Mucosa of gallbladder (tissue), 1 donor: ENCODE measurements around the gene TP53I3. TPM values are rescaled to one million over a fixed set of nuclear protein-coding genes. Genes with fewer than 3 reads are reported as not detected.
"Not testable (repeated sequence)": the region's sequence is repeated elsewhere in the genome, so short reads cannot be mapped to it uniquely, and the experiment has no call there.

Experiments
- DNase-seq: peaks from one replicate; pipeline ENCODE4 v3.0.0-alpha.2; 2020; ENCODE audit warnings: low spot score
- total RNA-seq: library from RNA; stranded (reverse); gene quantifications from one replicate; pipeline ENCODE4 v1.2.1, GENCODE V29; 2021
- donor health status: DM: no; HTN: no; CAD: no.

The TP53I3 gene
- total RNA-seq, 1 donor from 2014 or later: 35.2 TPM

- DNase-seq: not testable (repeated sequence)
Measured at GRCh38 chr2:24100732-24101131, 16.1 kb upstream of the TP53I3 start.

- not testable (repeated sequence) for DNase-seq
Measured at GRCh38 chr2:24095171-24095677, 10.6 kb upstream of the TP53I3 start.

- DNase-seq: not testable (repeated sequence)
Measured at GRCh38 chr2:24093270-24093669, 8.6 kb upstream of the TP53I3 start.

GRCh38 chr2:24088821-24089359 lies 4.3 kb upstream of the TP53I3 start:
- DNase-seq: no peak

- no peak for DNase-seq
Measured at GRCh38 chr2:24087032-24087431, 2.4 kb upstream of the TP53I3 start.

- no peak for DNase-seq
Measured at GRCh38 chr2:24086241-24086640, 1.6 kb upstream of the TP53I3 start.

- no peak for DNase-seq
Measured at GRCh38 chr2:24085200-24085489, 511 bp upstream of the TP53I3 start.

GRCh38 chr2:24083567-24084385 lies 858 bp downstream of the TP53I3 start:
- peak; percentile 82 for DNase-seq

GRCh38 chr2:24082787-24083566 lies 1.7 kb downstream of the TP53I3 start:
- DNase-seq: no peak

GRCh38 chr2:24080701-24081100 lies 3.9 kb downstream of the TP53I3 start:
- no peak for DNase-seq

- DNase-seq: no peak
Measured at GRCh38 chr2:24077879-24078278, 6.8 kb downstream of the TP53I3 start.

- DNase-seq: no peak
Measured at GRCh38 chr2:24077535-24077877, 7.1 kb downstream of the TP53I3 start.

GRCh38 chr2:24076849-24077534 lies 7.6 kb downstream of the TP53I3 start:
- no peak for DNase-seq

GRCh38 chr2:24075915-24076848 lies 8.5 kb downstream of the TP53I3 start, which contains the start of gene SF3B6:
TSS of gene SF3B6 (minus strand) at chr2:24076326. CDS start at chr2:24076229, 97 bp downstream.
- peak; percentile 100 for DNase-seq

GRCh38 chr2:24075259-24075658 lies 9.4 kb downstream of the TP53I3 start:
- DNase-seq: no peak

- DNase-seq: no peak
Measured at GRCh38 chr2:24073816-24074215, 10.8 kb downstream of the TP53I3 start.

GRCh38 chr2:24072259-24072658 lies 12.4 kb downstream of the TP53I3 start:
- DNase-seq: no peak

GRCh38 chr2:24065341-24065740 lies 19.3 kb downstream of the TP53I3 start:
- no peak for DNase-seq

- DNase-seq: no peak
Measured at GRCh38 chr2:24058564-24059271, 25.9 kb downstream of the TP53I3 start.

- no peak for DNase-seq
Measured at GRCh38 chr2:24055750-24056149, 28.9 kb downstream of the TP53I3 start.
